Measurements from ENCODE around the gene CA6.
A peak's percentile ranks its signal among the peaks of the same experiment; 100 is the strongest.
"Not testable (repeated sequence)": the region's sequence is repeated elsewhere in the genome, so short reads cannot be mapped to it uniquely, and the experiment has no call there.

Gene CA6

GRCh38 chr1:9008236-9008635, 62.6 kb downstream of the CA6 start:
- DNase-seq = no peak

- peak; percentile 16 for DNase-seq
Measured at GRCh38 chr1:9009438-9010370, 64.0 kb downstream of the CA6 start.

GRCh38 chr1:9010781-9011323, 65.2 kb downstream of the CA6 start:
- no peak for DNase-seq

- DNase-seq = no peak
Measured at GRCh38 chr1:9013819-9014218, 68.2 kb downstream of the CA6 start.

GRCh38 chr1:9014475-9015375, 69.1 kb downstream of the CA6 start:
- DNase-seq = no peak

- DNase-seq = no peak
Measured at GRCh38 chr1:9016455-9016854, 70.8 kb downstream of the CA6 start.

- peak; percentile 22 for DNase-seq
Measured at GRCh38 chr1:9018333-9018732, 72.7 kb downstream of the CA6 start.

- peak; percentile 35 for DNase-seq
Measured at GRCh38 chr1:9019896-9020295, 74.2 kb downstream of the CA6 start.

GRCh38 chr1:9020305-9020704, 74.6 kb downstream of the CA6 start:
- no peak for DNase-seq

GRCh38 chr1:9022026-9022738, 76.5 kb downstream of the CA6 start:
- not testable (repeated sequence) for DNase-seq

- DNase-seq = no peak
Measured at GRCh38 chr1:9022773-9023172, 77.1 kb downstream of the CA6 start.
